ENCODE measurements around the gene SMAD3.

GRCh38 chr15:67189326-67190051 is 124.1 kb downstream of the SMAD3 start:
- TF ChIP-seq ZNF274 (IDR thresholded peaks at IDR 0.05; ENCODE audit: low read depth, low read length) = no peak
- no peak for TF ChIP-seq SUZ12 (IDR thresholded peaks at IDR 0.05; ENCODE audit: extremely low read depth, insufficient read depth, insufficient read length)
- TF ChIP-seq YY1 (IDR thresholded peaks at IDR 0.05; ENCODE audit: insufficient read depth, insufficient read length) = no peak
